Neural cell (in vitro differentiated cells): ENCODE results near the gene TNNT3. TPM values are rescaled to one million over a fixed set of nuclear protein-coding genes. Genes with fewer than 3 reads are reported as not detected.

Experiments used
- H2AFZ ChIP-seq: fragments of 200-600, 300-800 bp; sonication (generic), shearing (Covaris generic); 2 replicates; pipeline ENCODE4 v1.6.0; 2014; ENCODE audit warnings: low read depth, mild to moderate bottlenecking, antibody characterized with exemption, low read length, moderate library complexity
- H3F3A ChIP-seq: fragments of 200-600 bp; shearing (Covaris generic); 2 replicates; pipeline ENCODE4 v1.6.1; 2016; ENCODE audit warnings: mild to moderate bottlenecking, moderate library complexity, mixed read lengths, antibody characterized with exemption, low read length; ENCODE audit not compliant: insufficient read depth, poor library complexity, severe bottlenecking
- H3K27ac ChIP-seq: fragments of 200-600, 300-800 bp; sonication (generic), shearing (Covaris generic); 2 replicates; pipeline ENCODE4 v1.5.1; 2014; ENCODE audit warnings: mild to moderate bottlenecking, low read length, moderate library complexity
- H3K27me3 ChIP-seq: fragments of 300-800, 200-600 bp; sonication (generic), shearing (Covaris generic); 2 replicates; pipeline ENCODE4 v1.6.0; 2014; ENCODE audit warnings: mild to moderate bottlenecking, low read depth, low read length, moderate library complexity; ENCODE audit not compliant: insufficient read depth
- H3K36me3 ChIP-seq: fragments of 300-800, 200-600 bp; sonication (generic), shearing (Covaris generic); 2 replicates; pipeline ENCODE4 v1.5.1; 2014; ENCODE audit warnings: mild to moderate bottlenecking, antibody characterized with exemption, low read length, moderate library complexity; ENCODE audit not compliant: insufficient read depth
- H3K4me2 ChIP-seq: fragments of 300-800, 200-600 bp; sonication (generic), shearing (Covaris generic); 2 replicates; pipeline ENCODE4 v1.6.0; 2014; ENCODE audit warnings: mild to moderate bottlenecking, low read length
- H3K4me3 ChIP-seq: fragments of 300-800, 200-600 bp; sonication (generic), shearing (Covaris generic); 2 replicates; pipeline ENCODE4 v1.5.1; 2014; ENCODE audit warnings: mild to moderate bottlenecking, low read length, moderate library complexity
- H3K79me2 ChIP-seq: fragments of 200-600 bp; shearing (Covaris generic); replicated peaks from 2 replicates; pipeline ENCODE4 v1.6.0; 2014; ENCODE audit warnings: mild to moderate bottlenecking, low read length, moderate library complexity; ENCODE audit not compliant: insufficient read depth
- H3K9ac ChIP-seq: fragments of 300-800, 200-600 bp; sonication (generic), shearing (Covaris generic); 2 replicates; pipeline ENCODE4 v1.6.1; 2016; ENCODE audit warnings: mild to moderate bottlenecking, low read length, mixed read lengths
- H3K9me2 ChIP-seq: fragments of 200-600 bp; shearing (Covaris generic); 2 replicates; pipeline ENCODE4 v1.6.1; 2016; ENCODE audit warnings: mild to moderate bottlenecking, low read length, mixed read lengths; ENCODE audit not compliant: insufficient read depth
- H3K9me3 ChIP-seq: fragments of 200-600, 300-800 bp; sonication (generic), shearing (Covaris generic); 2 replicates; pipeline ENCODE4 v1.6.1; 2016; ENCODE audit warnings: mild to moderate bottlenecking, mixed run types, low read length, moderate library complexity, mixed read lengths
- H4K20me1 ChIP-seq: fragments of 200-600 bp; shearing (Covaris generic); 2 replicates; pipeline ENCODE4 v1.6.1; 2016; ENCODE audit warnings: mild to moderate bottlenecking, mixed run types; ENCODE audit not compliant: insufficient read depth
- EP300 ChIP-seq: fragments of 450-650 bp; conservative IDR thresholded peaks from 2 replicates; pipeline ENCODE4 v1.6.1; 2014; ENCODE audit warnings: antibody characterized with exemption, mild to moderate bottlenecking, moderate library complexity; ENCODE audit not compliant: poor library complexity, severe bottlenecking
- EZH2 ChIP-seq: fragments of 200-600, 300-800 bp; shearing (Covaris generic), sonication (generic); IDR thresholded peaks from 2 replicates; pipeline ENCODE4 v1.6.1; 2014; ENCODE audit warnings: antibody characterized with exemption, low read length, borderline replicate concordance, mild to moderate bottlenecking; ENCODE audit not compliant: insufficient read depth, poor library complexity, severe bottlenecking
- MXI1 ChIP-seq: fragments of 450-650 bp; conservative IDR thresholded peaks from 2 replicates; pipeline ENCODE4 v1.6.1; 2014; ENCODE audit warnings: antibody characterized with exemption, mild to moderate bottlenecking; ENCODE audit not compliant: poor library complexity, severe bottlenecking
- POLR2AphosphoS5 ChIP-seq: IDR thresholded peaks from 2 replicates; pipeline ENCODE4 v1.6.1; 2012
- RAD21 ChIP-seq: fragments of 450-650 bp; conservative IDR thresholded peaks from 2 replicates; pipeline ENCODE4 v1.6.1; 2014; ENCODE audit warnings: antibody characterized with exemption, mild to moderate bottlenecking, moderate library complexity
- REST ChIP-seq: IDR thresholded peaks from 2 replicates; pipeline ENCODE4 v1.6.1; 2012; ENCODE audit warnings: borderline replicate concordance
- SMC3 ChIP-seq: fragments of 450-650 bp; conservative IDR thresholded peaks from 2 replicates; pipeline ENCODE4 v1.6.1; 2014; ENCODE audit warnings: antibody characterized with exemption, mild to moderate bottlenecking, moderate library complexity; ENCODE audit not compliant: poor library complexity
- TAF1 ChIP-seq: IDR thresholded peaks from 2 replicates; pipeline ENCODE4 v1.6.1; 2012; ENCODE audit warnings: low read depth
- polyA plus RNA-seq: library from polyadenylated mRNA; depleted of rRNA; stranded (reverse); fragments of >200 nt; gene quantifications from 2 replicates; pipeline ENCODE4 v1.2.3, GENCODE V29; 2014
- TF ChIP-seq, protein P1 (sequence below): fragments of 450-650 bp; IDR thresholded peaks from 2 replicates; pipeline ENCODE4 v1.5.1; 2014; ENCODE audit warnings: antibody characterized with exemption, mild to moderate bottlenecking, moderate library complexity; ENCODE audit not compliant: poor library complexity, severe bottlenecking

Gene TNNT3
- polyA plus RNA-seq, 1 donor from 2014 or later = not detected

DNA sequence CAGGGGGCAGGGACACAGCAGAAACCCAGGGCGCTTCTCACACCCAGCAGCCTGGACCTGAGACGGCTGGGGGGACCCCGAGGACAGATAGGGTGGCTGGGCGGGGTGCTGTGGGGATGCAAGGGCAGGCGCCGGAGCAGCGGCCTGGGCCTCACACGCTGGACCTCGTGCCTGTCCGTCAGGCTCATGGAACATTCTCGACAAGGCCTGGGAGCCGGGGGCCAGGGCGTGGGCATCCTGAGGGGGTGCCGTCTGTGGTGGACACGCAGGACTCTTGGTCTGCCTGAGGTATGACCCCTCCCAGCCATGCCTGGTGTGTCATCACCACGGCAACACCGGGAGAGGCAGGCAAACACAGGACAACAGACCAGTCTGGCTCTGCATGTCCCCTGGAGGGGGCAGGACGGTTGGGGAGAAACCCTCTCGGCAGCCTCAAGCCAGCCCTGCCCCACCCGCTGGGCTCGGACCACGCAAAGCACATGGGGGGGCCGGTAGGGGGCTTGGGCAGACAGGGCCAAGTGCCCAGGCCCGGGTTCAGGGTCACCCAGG, 49.0 kb downstream of the TNNT3 start:
- Histone ChIP-seq H3K9ac (no peak overlapping the region), H3K4me2 (no peak overlapping the region), H3K9me2 (no peaks in the 10 kb centered on the region), H2AFZ (no peak overlapping the region), H3K36me3 (no peaks in the 10 kb centered on the region), H4K20me1 (no peaks in the 10 kb centered on the region), H3K79me2 (no peaks in the 10 kb centered on the region), H3K4me3 (no peak overlapping the region), H3F3A (no peaks in the 10 kb centered on the region), H3K9me3 (no peaks in the 10 kb centered on the region), H3K27ac (no peak overlapping the region), H3K27me3 (no peaks in the 10 kb centered on the region)
- TF ChIP-seq MXI1 (no peak), REST (no peak), POLR2AphosphoS5 (no peak), EZH2 (no peak), SMC3 (no peak), TAF1 (no peak), RAD21 (no peak), EP300 (no peak)
- TF ChIP-seq, protein P1, sequence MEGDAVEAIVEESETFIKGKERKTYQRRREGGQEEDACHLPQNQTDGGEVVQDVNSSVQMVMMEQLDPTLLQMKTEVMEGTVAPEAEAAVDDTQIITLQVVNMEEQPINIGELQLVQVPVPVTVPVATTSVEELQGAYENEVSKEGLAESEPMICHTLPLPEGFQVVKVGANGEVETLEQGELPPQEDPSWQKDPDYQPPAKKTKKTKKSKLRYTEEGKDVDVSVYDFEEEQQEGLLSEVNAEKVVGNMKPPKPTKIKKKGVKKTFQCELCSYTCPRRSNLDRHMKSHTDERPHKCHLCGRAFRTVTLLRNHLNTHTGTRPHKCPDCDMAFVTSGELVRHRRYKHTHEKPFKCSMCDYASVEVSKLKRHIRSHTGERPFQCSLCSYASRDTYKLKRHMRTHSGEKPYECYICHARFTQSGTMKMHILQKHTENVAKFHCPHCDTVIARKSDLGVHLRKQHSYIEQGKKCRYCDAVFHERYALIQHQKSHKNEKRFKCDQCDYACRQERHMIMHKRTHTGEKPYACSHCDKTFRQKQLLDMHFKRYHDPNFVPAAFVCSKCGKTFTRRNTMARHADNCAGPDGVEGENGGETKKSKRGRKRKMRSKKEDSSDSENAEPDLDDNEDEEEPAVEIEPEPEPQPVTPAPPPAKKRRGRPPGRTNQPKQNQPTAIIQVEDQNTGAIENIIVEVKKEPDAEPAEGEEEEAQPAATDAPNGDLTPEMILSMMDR = no peak

DNA sequence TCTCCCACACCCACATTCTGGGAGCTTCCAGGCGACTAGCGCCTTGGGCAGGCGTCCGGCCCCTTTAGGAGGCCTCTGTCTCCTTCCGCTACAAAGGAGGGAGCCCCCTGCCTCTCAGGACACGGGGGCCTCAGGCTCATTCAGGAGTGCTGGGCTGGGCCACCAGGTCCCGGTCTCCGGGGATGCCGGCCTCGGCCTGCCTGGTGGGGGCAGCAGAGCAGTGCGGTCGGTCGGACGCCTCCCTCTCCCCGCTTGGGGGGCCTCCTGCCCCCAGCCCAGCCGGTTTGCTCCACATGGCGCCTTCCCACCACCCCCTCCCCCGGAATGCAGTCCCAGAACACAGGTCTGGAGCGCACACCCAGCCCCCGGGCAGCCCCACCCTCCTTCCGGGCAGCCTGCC, 49.5 kb downstream of the TNNT3 start:
- no peaks in the 10 kb centered on the region for H3K27me3 ChIP-seq
- H3K27ac ChIP-seq = no peak overlapping the region
- no peaks in the 10 kb centered on the region for H3K36me3 ChIP-seq
- no peak overlapping the region for H2AFZ ChIP-seq
- no peaks in the 10 kb centered on the region for H3K9me2 ChIP-seq
- H3K9ac ChIP-seq = no peak overlapping the region
- no peak overlapping the region for H3K4me2 ChIP-seq
- no peak for TF ChIP-seq POLR2AphosphoS5
- TF ChIP-seq RAD21 = no peak
- no peak for TF ChIP-seq EP300
- no peak for TF ChIP-seq MXI1
- no peak for TF ChIP-seq REST
- TF ChIP-seq EZH2 = no peak
- TF ChIP-seq TAF1 = no peak
- no peak for TF ChIP-seq SMC3
- TF ChIP-seq, protein P1 = no peak
- no peaks in the 10 kb centered on the region for H4K20me1 ChIP-seq
- no peaks in the 10 kb centered on the region for H3K79me2 ChIP-seq
- no peaks in the 10 kb centered on the region for H3K9me3 ChIP-seq
- no peak overlapping the region for H3K4me3 ChIP-seq
- no peaks in the 10 kb centered on the region for H3F3A ChIP-seq
